Fibroblast of pulmonary artery (primary cell): ENCODE data around the gene PPP2R5A.

Experiments
- DNase-seq: peaks from one replicate; pipeline ENCODE4 v3.0.0-alpha.2; 2010; ENCODE audit warnings: low read depth
- H3K4me3 ChIP-seq: replicated peaks from 2 replicates; pipeline ENCODE4 v1.5.1; 2011; ENCODE audit warnings: low read depth, mild to moderate bottlenecking, control low read depth, low read length, moderate library complexity
- TF ChIP-seq, protein P1 (sequence below): IDR thresholded peaks from 2 replicates; pipeline ENCODE4 v1.5.1; 2011; ENCODE audit warnings: mild to moderate bottlenecking, control low read depth, low read length, inconsistent platforms; ENCODE audit errors: missing control alignments

The PPP2R5A gene

DNA sequence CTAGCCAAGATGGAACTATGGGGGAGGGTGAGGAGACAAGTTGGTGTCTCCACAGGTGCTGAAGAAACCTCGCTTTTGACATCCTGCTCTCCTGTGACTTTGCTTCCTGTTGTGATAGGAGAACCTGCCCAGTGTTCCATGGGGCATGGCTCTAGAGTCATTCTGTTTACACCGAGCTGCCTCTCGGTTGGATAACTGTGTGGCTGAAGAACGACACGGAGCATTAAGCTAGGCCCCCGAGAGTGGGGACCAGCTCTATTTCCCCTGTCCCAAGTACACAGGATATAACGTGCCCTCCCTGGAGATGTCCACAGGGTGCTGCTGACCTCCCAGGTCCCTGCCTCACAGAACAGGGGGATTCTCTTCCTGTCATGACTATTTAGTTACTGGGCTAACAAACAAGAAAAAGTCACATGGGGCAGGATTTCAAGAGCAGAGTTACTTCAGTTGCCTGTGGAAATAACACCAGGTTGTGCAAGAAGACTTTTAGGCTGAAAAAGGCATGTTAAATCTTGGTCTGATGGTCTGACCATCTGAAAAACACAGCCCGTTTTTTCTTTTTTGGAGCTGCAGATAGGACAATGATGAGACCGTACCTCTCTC is 29.4 kb upstream of the PPP2R5A start:
- no peak for DNase-seq
- TF ChIP-seq, protein P1, sequence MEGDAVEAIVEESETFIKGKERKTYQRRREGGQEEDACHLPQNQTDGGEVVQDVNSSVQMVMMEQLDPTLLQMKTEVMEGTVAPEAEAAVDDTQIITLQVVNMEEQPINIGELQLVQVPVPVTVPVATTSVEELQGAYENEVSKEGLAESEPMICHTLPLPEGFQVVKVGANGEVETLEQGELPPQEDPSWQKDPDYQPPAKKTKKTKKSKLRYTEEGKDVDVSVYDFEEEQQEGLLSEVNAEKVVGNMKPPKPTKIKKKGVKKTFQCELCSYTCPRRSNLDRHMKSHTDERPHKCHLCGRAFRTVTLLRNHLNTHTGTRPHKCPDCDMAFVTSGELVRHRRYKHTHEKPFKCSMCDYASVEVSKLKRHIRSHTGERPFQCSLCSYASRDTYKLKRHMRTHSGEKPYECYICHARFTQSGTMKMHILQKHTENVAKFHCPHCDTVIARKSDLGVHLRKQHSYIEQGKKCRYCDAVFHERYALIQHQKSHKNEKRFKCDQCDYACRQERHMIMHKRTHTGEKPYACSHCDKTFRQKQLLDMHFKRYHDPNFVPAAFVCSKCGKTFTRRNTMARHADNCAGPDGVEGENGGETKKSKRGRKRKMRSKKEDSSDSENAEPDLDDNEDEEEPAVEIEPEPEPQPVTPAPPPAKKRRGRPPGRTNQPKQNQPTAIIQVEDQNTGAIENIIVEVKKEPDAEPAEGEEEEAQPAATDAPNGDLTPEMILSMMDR, result no peak
- no peak overlapping the region for H3K4me3 ChIP-seq

DNA sequence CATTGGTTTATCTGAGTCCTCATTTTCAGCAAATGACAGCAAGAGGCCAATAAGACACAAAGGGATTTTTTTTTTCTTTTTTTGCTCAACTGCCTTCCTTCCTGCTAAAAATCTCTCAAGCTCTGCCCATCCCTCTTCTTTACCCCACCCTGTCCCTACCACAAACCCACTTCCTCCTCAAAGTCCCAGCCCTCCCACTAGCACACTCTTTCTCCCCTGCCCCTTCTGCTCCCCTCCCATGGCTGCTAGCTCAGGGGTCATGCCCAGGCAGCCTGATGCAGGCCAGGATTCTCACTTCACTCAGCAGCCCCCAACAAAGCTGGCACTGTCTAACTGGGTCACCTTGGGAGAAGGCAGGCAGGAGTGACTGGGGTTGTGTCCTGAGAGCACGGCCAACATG is 28.8 kb upstream of the PPP2R5A start:
- TF ChIP-seq, protein P1, result no peak
- DNase-seq, result no peak
- no peak overlapping the region for H3K4me3 ChIP-seq

- TF ChIP-seq, protein P1, result no peak
- no peak overlapping the region for H3K4me3 ChIP-seq
Measured at GRCh38 chr1:212257157-212257556, 28.1 kb upstream of the PPP2R5A start.

GRCh38 chr1:212259693-212260480 is 25.3 kb upstream of the PPP2R5A start:
- TF ChIP-seq, protein P1, result no peak
- DNase-seq, result no peak
- no peak overlapping the region for H3K4me3 ChIP-seq

More at GRCh38 chr1:212257157-212257556, 28.1 kb upstream of the PPP2R5A start:
- no peak for DNase-seq

DNA sequence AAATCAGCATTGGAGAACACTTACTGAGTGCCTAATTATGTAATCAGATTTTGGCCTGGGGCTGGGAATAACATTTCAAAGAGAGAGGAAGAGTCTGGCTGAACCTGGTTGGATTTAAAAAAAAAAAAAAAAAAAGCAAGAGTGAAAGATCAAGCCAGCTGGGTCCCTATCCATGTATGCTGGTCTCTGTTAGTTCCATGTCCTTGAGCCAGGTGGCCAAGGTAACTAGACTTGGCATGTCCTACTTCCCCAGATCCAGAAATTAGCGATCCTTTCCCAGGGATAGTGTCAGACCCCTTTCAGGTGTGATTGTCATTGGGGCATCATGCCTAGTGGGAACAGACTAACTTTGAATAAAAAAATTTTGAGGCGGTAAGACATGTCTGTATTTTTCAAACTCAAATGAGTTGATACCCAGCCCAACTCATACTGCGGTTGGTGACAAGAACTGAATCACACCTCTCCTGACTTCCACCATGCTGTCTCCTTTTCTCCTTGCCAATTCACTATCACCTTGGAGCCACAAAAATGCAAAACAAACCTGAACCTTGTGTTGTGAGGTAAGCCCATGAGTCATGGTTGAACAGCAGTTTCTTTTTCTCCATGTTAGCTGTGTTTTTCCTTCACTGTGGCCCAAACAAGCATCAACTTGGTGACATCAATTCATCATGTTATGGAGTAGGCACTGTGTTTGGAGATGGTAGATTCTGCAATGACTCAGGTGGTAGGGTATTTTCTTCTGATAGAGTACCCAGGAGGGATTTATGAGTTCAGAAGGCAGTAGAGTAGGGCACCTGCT is 24.5 kb upstream of the PPP2R5A start:
- no peak overlapping the region for H3K4me3 ChIP-seq
- DNase-seq, result no peak
- TF ChIP-seq, protein P1, result no peak

- TF ChIP-seq, protein P1, result no peak
- no peak for DNase-seq
- H3K4me3 ChIP-seq, result no peak overlapping the region
Measured at GRCh38 chr1:212261361-212261929, 23.8 kb upstream of the PPP2R5A start.
